Choroid plexus epithelial cell (primary cell): Measurements from ENCODE around the gene MICAL3.

ENCODE experiments used
- DNase-seq: peaks from one replicate; pipeline ENCODE4 v3.0.0-alpha.2; 2010; ENCODE audit warnings: low read depth
- H3K4me3 ChIP-seq: 2 replicates; pipeline ENCODE4 v1.5.1; 2011; ENCODE audit warnings: low read depth, mild to moderate bottlenecking, control low read depth, low read length, moderate library complexity
- TF ChIP-seq, protein P1 (sequence below): conservative IDR thresholded peaks from 2 replicates; pipeline ENCODE4 v1.5.1; 2011; ENCODE audit warnings: low read depth, mild to moderate bottlenecking, control low read depth, inconsistent platforms, low read length, moderate library complexity

The MICAL3 gene

DNA sequence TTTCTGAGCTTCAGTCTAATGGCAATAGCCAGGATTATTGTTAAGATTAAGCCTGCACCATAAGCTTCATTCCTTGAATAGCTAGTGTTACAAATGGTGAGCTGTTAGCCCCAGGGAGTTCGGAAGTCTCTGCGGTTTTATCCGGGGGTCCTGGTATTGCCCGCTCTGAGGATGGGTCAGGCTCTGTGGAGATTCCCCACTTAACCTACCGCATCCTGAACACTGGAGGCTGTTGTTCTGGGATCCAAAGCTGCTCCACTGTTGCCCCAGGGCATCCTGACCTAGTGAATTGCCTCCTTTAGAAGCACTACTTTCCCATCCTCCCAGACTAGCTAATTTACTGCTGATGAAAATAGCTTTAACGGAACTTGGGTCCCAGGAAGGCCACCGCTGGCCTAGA lies 38.9 kb upstream of the MICAL3 start:
- TF ChIP-seq, protein P1, sequence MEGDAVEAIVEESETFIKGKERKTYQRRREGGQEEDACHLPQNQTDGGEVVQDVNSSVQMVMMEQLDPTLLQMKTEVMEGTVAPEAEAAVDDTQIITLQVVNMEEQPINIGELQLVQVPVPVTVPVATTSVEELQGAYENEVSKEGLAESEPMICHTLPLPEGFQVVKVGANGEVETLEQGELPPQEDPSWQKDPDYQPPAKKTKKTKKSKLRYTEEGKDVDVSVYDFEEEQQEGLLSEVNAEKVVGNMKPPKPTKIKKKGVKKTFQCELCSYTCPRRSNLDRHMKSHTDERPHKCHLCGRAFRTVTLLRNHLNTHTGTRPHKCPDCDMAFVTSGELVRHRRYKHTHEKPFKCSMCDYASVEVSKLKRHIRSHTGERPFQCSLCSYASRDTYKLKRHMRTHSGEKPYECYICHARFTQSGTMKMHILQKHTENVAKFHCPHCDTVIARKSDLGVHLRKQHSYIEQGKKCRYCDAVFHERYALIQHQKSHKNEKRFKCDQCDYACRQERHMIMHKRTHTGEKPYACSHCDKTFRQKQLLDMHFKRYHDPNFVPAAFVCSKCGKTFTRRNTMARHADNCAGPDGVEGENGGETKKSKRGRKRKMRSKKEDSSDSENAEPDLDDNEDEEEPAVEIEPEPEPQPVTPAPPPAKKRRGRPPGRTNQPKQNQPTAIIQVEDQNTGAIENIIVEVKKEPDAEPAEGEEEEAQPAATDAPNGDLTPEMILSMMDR, result no peak
- no peak for DNase-seq
- H3K4me3 ChIP-seq, result no peak overlapping the region

GRCh38 chr22:18062421-18062820 lies 38.1 kb upstream of the MICAL3 start:
- DNase-seq, result no peak
- TF ChIP-seq, protein P1, result no peak
- H3K4me3 ChIP-seq, result no peak overlapping the region

DNA sequence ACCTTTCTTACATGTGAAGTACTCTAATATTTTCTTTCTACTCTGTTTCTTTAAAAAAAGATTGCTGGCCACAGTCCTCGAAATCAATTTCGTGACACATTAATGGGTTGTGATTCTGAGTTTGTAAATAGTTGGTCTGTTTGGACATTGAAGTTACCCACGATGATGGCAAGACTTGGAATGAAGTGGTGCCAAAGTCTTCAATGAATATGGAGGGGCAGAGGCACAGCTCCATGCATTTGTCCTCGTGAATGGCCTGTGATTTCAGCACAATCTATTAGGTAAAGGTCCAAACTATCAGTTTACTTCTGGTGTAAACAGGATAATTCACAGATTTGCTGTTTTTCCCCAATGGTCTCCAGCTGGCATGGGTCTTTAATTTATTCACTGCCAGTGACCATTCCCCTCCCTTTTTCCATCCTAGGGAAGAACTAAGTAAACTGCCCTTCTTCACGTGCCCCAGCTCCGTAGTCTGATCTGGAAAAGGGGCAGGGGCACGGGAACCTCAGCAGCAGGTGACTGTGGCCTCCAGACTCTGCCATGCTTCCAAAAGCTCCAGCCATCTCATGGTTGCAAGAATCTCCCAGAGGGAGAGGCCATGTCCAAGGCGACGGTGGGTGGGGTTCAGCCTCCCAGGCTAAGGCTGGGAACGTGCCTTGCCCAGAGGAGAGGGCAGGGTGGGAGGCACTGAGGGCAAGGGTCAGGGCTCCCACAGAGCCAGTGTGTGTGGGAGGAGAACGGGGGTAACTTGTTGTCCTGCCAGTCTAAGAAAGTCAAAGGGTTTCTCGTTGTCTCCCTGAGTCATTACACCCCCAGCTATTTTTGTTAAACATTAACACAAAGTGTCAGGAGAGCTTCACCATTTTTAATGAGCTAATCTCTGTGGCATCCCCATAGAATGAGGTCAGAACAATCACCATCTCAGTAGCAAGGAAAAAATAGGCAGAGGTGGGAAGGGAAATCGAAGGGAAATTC lies 36.6 kb upstream of the MICAL3 start:
- TF ChIP-seq, protein P1, result no peak
- DNase-seq, result peak; percentile 60
- H3K4me3 ChIP-seq, result no peak overlapping the region

- TF ChIP-seq, protein P1, result no peak
- H3K4me3 ChIP-seq, result no peak overlapping the region
Measured at GRCh38 chr22:18059991-18060390, 35.6 kb upstream of the MICAL3 start.

GRCh38 chr22:18059473-18059872 lies 35.1 kb upstream of the MICAL3 start:
- TF ChIP-seq, protein P1, result no peak
- no peak overlapping the region for H3K4me3 ChIP-seq
- DNase-seq, result no peak

More at GRCh38 chr22:18059991-18060390, 35.6 kb upstream of the MICAL3 start:
- no peak for DNase-seq

DNA sequence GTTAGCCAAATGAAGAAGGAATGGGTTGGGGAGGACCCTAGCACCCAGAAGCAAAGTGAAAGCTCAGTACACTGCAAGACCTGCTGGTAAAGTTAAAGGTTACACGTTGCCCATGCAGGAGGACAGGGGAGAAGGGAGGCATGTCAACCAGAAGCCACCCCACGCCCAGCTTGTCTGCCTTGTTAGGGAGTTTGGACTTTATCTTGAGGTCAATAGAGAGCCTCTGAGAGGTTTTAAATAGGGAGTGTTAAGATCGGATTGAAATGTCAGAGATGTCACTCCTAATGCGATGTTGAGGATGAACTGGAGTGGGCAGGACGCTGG lies 34.7 kb upstream of the MICAL3 start:
- H3K4me3 ChIP-seq, result no peak overlapping the region
- no peak for DNase-seq
- TF ChIP-seq, protein P1, result no peak
